Activated naive CD4-positive, alpha-beta T cell treated with anti-CD3 and anti-CD28 coated beads, Interleukin-2, amount 10 ng/mL, durations not matched to agents 5 hours and 36 hours (primary cell): ENCODE data around the gene FOXS1. TPM values are rescaled to one million over a fixed set of nuclear protein-coding genes. Genes with fewer than 3 reads are reported as not detected.

Experiments used
- total RNA-seq, 2 experiments: library from RNA; stranded (reverse); gene quantifications; one replicate each; pipeline ENCODE4 v1.2.3, GENCODE V29; 2021

FOXS1 gene
- not detected for total RNA-seq

DNA sequence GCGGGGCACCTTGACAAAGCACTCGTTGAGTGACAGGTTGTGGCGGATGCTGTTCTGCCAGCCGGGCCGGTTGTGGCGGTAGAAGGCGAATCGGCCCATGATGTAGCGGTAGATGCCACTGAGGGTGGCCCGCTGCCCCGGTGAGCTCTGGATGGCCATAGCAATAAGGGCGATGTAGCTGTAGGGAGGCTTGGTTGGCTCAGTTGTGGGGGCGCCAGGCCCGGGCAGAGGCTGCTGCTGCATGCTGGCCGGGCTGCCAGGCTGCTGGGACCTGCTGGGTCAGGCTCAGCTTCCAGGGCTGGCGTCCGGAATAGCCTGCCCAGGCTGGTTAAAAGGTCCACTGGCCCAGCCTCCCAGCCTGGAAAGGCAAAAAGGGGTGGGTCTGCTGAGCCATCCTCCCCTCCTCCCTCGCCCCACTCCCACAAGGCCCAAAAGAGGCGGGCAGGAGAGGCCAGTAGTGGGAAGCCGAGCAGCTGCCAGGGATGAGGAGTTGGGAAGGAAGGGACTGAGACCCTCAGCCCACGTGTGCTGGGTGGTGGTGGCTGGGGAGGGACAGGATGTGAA is at the start of gene FOXS1:
TSS of gene FOXS1 (minus strand) at position 305 of the 564 bp plus-strand sequence. CDS start at position 243, 62 bp downstream.

DNA sequence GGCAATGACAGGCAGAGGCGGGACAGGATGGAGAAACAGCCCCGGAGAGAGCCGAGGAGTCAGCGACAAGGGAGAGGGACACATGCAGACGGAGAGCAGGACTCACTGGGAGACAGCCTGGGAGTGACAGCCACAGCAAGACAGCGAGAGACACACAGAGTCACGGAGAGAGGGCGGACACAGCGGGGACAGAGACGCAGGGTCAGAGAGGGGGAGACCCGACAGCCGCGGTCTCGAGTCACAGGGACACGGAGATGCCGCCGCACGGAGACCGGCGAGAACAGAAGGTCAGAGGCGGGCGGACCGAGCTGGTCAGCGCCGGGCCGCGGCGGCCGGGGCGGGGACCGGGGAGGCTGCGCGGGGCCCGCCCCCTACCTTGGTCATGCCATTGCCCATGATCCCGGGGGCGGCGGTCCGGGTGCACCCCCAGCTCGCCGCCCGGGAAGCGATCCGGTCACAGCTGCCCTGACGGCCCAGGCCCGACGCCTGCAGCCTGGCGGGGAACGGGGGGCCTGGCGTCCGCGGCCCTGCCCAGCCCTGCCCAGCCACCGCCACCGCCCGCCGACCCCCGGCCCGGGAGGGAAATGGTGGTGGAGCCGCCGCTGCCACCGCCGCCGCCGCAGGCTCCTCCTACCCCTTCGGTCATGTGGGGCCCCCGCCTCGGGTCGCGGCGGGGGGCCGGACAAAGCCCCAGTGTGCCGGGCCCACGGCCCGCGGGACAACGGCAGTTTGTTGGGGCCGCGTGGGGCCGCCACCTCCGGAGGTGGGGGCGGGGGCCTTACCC is 24.7 kb upstream of the FOXS1 start, which contains the start of the genes DUSP15 and TTLL9:
TSS of gene DUSP15 (minus strand) at position 586 of the 784 bp plus-strand sequence. CDS start at position 396, 190 bp downstream.
TSS of gene TTLL9 (plus strand) at position 693 of the 784 bp plus-strand sequence. CDS start 493 bp downstream, outside the sequence.

DNA sequence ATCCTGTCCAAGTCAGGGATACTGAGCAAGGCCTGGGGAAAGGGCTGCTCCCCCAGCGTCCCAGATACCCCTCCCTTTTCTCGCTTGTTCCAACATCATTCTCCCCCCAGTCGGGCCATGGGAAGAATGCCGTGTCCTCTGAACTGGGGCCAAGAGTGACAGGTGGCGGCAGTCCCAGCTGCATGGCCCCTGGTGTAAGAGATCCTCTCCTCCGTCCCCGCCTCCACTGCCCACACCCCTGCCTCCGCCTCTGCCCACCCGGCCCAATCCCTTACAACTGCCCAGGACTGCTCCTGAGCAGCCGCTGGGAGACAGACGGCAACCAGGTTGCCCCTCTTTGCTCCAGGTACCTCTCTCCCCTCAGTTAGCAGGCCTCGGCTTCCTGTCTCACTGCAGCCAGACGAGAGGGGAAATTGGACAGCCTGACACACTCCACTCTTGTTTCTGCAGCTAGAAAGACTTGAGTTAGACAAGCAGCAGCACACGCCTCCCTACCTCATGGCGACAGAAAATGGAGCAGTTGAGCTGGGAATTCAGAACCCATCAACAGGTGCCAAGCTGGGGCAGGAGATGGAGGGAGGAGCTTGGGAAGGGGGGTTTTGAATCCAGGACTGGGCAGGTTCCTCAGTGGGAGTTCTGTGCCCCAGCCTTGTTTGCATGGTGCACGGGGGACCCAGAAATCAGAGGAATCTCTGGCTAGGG is 26.2 kb downstream of the FOXS1 start, which contains the start of gene MYLK2:
TSS of gene MYLK2 (plus strand) at position 274 of the 702 bp plus-strand sequence. CDS start at position 499, 225 bp downstream.

Other genes with a start within 250 kb of the FOXS1 start
- gene ID1, start 240.3 kb downstream of the FOXS1 start, total RNA-seq, result under 1 TPM; 0.35 to 0.53 TPM
- gene COX4I2, start 207.7 kb downstream of the FOXS1 start, total RNA-seq, result not detected
- 10 to 100 TPM; 65.5 to 66.1 TPM for gene BCL2L1, start 122.7 kb downstream of the FOXS1 start, total RNA-seq
- gene TPX2, start 106.3 kb downstream of the FOXS1 start, total RNA-seq, result 100 to 1,000 TPM; 107 to 108 TPM
- gene MYLK2, start 26.2 kb downstream of the FOXS1 start, total RNA-seq, result under 1 TPM; 0.30 to 0.34 TPM
- gene DUSP15, start 24.9 kb upstream of the FOXS1 start, total RNA-seq, result not detected
- not detected for gene TTLL9, start 25.0 kb upstream of the FOXS1 start, total RNA-seq
- gene PDRG1, start 106.4 kb upstream of the FOXS1 start, total RNA-seq, result 10 to 100 TPM; 11.1 to 11.7 TPM
- under 1 TPM in 1 of 2 experiments, not detected in 1; 0.03 TPM for gene XKR7, start 122.5 kb upstream of the FOXS1 start, total RNA-seq
- gene CCM2L, start 164.8 kb upstream of the FOXS1 start, total RNA-seq, result not detected
- gene HCK, start 206.6 kb upstream of the FOXS1 start, total RNA-seq, result not detected